NCI-H1417 treated with DMSO at 0.1 percent for 48 hours (cell line): Measurements from ENCODE around the gene NANS.
"Not testable (repeated sequence)": the region's sequence is repeated elsewhere in the genome, so short reads cannot be mapped to it uniquely, and the experiment has no call there.

Experiments used
- DNase-seq: peaks from one replicate; lab custom pipeline; 2025; lab: John Stamatoyannopoulos, UW

The NANS gene

DNA sequence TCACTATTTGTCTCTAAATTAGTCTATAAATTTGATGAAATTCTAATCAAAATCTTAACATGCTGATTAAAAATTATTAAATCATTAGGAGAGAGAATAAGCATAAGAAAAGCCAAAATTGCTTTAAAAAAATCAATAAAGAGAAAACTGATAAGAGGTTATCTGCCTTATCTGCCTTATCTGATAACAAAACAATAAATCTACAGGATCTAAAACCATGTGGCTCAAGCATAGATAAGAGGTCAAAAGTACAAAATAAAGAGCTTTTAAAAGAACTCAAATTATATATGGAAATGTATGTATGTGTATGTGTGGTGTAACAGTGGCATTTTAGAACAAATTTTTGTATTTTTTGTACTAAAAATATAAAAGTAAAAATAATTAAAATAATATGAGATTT lies 43.9 kb downstream of the NANS start:
- DNase-seq = no peak

DNA sequence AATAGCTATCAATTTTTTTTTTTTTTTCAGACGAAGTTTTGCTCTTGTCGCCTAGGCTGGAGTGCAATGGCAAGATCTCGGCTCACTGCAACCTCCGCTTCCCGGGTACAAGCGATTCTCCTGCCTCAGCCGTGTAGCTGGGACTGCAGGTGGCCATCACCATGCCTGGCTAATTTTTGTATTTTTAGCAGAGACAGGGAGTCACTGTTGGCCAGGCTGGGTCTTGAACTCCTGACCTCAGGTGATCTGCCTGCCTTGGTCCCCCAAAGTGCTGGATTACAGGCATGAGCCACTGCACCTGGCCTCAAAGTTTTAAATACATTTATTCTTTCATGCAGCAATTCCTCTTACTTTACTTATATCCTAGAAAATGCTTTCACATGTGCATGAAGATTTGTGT lies 44.9 kb downstream of the NANS start:
- DNase-seq = no peak

DNA sequence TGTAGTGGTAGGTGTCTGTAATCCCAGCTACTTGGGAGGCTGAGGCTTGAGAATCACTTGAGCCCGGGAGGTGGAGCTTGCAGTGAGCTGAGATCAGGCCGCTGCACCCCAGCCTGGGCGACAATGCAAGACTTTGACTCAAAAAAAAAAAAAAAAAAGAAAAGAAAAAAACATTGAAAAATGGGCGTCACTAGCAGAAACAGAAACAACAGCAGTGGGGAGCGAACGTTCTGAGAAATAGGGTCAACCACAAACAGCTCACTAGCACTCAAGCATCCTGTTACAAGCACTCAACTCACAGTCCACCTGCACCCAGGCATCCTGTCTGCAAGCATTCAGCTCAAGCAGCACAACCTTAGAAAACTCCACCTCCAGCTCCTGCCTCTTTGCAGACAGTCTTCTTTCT lies 45.3 kb downstream of the NANS start:
- DNase-seq = no peak

DNA sequence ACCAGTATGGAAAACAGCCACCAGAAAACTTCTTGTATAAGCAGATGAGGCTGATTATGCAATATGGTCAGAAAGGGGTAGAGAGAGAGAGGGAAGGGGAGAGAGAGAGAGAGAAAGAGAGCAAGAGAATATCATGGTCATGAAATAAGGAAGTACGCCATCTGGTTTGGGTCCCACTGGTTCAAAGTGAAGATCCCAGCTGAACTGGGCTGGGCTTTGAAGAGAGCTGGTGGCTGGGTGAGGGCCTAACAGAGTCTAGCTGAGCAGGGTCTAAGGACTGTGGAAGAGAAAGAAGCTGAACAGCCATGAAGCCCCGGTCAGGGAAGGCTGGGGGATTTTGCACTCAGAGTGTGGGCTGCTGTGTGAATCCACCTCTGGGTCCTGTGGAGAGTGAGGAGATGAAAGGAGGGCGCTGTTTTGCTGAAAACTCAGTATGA lies 47.9 kb downstream of the NANS start:
- no peak for DNase-seq

DNA sequence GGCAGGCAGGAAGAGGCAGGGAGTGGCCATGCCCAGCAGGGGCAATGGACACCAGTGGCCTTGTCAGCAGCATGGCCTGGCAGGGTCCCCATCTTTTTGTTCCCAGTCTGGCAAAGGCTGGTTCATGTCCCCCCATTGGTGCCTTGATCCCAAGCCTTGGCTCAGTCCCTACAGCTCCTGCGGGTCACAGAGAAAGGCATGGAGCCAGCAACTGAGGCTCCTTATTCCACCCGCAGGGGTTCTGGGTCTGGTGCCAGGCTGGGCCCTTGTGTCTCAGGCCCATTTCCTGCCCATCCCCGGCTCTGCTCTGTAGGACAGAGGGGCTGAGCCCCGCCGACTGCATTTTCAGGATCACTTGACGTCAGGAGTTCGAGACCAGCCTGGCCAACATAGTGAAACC lies 48.5 kb downstream of the NANS start:
- DNase-seq = no peak

DNA sequence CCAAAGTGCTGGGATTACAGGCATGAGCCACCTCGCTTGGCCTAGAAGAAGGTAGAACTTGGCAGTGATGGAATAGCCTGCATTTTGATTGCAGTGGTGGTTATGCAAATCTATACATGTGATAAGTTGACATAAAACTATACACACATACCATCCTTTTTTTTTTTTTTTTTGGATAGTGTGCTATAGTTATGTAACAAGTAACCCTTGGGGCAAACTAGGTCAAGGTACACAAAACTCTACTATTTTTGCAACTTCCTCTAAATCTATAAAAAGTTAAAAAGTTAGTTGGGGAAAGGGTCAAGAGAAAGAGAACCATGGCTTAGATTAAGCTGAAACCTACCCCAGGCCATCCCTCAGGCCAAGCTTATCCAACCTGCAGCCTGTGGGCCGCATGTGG lies 51.4 kb downstream of the NANS start:
- DNase-seq = no peak

DNA sequence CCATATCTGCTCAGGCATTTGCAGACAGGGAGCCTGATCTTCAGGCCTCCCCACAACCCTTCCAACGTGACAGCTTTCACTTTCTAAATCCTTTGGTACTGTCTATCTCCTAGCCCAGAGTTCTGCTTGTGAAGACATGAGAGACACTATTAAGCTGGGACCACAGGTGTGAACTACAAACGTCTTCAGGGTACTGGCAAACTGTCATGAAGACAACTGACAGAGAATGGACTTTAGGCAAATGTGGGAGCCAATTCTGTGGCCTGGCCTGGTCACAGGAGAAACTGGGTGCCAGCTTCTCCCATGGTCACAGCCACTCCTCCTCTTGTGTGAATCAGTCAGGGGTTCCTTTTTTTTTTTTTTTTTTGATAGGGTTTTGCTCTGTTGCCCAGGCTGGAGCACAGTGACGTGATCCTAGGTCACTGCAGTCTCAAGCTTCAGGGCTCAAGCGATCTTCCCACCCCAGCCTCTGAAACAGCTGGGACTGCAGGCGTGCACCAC lies 52.0 kb downstream of the NANS start:
- DNase-seq = no peak

DNA sequence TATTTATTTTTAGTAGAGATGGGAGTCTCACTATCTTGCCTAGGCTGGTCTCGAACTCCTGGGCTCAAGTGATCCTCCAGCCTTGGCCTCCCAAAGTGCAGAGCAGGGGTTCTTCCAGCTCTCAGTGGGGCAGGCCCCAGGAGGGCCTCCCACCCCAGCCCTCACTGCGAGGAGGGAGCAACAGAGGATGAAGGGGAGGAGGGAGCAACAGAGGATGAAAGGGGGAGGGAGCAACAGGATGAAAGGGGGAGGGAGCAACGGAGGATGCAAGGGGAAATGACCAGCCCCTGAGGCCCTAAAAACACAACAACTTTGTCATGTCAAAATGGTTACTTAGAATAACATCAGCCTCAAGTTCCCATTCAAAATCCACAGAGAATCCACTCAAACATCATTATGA lies 52.5 kb downstream of the NANS start:
- no peak for DNase-seq

DNA sequence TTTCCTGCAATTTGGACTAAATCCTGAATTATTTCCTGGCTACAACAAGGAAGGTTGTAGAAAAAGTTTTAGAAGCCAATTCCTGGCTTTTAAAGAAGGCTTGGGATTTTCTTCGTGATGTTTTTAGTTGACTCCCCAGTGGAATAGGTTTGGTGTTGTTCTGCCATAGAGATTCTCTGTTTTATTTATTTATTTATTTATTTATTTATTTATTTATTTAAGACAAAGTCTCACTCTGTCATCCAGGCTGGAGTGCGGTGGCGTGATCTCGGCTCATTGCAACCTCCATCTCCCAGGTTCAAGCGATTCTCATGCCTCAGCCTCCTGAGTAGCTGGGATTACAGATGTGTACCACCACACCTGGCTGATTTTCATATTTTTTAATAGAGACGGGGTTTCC lies 60.6 kb downstream of the NANS start:
- DNase-seq = not testable (repeated sequence)

DNA sequence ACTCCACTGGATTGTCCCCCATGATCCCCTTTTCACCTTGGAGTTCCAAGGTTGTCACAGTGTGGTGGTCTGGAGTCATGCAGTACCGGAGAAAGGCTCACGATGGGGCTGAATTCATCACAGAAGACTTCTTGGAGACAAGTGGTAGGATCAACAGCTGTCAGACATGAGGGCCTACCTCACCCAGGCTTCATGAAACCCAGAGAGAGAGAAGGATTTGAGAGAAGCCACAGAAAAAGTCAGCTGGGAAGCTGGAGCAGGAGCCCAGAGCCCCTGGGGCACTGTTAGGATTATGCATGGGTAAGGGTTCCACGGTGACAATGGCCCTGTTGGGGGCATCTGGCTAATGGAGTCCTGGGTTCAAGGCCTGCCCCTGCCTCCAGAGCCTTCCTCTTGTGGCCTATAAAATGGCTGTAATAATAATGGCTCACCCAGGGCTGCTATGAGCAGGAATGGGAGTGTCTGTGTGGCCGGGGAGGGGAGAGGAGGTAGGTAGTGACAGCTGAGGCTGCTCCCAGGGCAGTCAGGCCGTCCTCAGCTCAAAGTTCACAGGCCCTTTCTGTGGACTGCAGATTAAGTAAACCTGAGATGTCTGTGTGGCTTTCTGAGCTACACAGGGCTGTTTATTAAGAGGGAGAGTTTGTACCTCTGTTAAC lies 61.6 kb downstream of the NANS start:
- DNase-seq = no peak

DNA sequence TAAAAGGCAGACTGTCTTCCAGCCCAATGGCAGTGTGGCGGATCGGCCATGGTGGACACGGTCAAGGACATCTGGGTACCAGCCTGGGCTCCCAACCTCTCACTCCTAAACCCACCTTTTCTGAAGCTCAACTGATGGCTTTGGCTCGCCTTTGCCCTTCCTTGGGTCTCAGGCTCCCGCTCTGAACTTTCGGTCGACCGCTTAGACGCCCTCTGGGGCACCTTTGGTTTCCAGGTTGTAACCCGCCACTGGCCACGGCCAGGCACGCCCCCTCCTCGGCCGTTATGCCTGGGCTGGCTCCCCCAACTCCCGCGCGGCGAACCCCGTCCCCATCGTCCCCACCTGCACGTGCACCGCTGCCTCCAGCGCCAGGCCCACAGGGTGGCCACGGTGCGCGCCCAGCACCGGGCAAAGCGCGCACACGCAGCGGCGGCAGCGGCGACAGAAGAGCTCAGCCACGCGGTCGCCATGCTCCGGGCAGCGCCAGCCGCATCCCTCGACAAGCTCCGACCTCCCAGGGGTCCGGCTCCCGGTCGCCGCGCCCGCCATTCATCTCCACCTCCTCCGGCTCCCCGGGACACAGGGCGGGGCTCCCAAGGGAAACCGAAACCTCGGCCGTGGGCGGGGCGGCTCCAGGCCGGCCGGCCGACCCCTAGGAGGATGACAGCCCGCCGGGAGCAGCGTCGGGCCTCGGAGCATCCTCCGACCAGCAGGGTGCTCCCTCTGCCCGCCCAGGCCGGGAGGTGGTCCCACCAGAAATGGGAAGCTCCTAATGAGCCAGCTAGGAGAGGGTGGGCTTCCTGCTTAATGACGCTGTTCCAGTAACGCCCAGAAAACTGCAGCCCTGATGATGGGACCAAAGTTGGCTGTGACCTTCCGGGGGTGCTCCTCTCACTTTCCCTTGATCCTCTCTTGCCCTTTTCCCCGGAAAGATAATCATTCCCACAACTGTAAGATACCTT lies 62.4 kb downstream of the NANS start, which contains the start of gene TRIM14:
TSS of gene TRIM14 (minus strand) at position 583 of the 962 bp plus-strand sequence. CDS start at position 549, 34 bp downstream.
- DNase-seq = no peak

DNA sequence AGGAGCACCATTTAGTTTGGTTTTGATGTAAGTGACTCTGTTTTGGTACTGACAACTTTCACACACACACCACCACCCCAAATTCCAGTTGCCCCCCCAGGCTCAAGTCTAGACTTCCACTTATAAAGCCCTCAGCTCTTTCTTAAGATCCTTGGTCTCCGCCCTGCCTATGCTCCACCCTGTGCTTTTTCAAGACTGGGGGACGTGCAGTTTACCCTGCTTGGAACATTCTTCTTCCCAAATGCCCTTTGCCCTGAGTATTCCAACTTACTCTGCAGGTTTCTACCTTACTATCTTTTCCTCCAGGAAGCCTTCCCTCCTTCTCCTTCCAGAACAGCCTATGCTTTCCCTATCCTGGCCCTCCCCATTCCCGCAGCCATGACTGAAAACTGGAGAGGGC lies 63.9 kb downstream of the NANS start:
- DNase-seq = no peak

DNA sequence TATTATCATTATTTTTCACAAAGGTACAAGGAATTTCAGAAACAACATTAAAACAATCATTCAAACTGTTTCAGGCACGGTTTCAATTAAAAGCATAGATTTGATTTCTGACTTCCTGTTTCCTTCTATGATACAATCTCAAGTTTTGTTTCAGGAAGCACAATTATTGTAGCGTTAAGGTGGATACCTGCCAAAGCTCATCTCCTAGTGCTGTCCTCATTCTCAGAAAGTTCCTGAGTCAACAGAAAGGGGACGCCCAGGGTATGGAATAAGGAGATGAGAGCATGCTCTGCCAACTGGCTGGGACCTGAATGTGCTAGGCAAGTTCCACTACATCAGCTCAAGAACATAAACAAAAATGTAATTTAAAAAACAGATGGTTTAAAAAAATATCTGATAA lies 64.5 kb downstream of the NANS start:
- DNase-seq = no peak

DNA sequence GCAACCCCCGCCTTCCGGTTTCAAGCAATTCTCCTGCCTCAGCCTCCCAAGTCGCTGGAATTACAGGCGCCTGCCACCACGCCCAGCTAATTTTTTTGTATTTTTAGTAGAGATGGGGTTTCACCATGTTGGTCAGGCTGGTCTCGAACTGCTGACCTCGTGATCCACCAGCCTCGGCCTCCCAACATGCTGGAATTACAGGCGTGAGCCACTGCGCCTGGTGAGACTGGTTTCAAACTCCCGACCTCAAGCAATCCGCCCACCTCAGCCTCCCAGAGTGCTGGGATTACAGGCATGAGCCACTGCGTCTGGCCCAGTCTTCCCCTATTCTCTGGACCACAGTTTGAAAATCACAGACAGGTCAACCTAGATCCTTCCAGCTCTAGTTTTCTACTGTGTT lies 67.6 kb downstream of the NANS start:
- not testable (repeated sequence) for DNase-seq

DNA sequence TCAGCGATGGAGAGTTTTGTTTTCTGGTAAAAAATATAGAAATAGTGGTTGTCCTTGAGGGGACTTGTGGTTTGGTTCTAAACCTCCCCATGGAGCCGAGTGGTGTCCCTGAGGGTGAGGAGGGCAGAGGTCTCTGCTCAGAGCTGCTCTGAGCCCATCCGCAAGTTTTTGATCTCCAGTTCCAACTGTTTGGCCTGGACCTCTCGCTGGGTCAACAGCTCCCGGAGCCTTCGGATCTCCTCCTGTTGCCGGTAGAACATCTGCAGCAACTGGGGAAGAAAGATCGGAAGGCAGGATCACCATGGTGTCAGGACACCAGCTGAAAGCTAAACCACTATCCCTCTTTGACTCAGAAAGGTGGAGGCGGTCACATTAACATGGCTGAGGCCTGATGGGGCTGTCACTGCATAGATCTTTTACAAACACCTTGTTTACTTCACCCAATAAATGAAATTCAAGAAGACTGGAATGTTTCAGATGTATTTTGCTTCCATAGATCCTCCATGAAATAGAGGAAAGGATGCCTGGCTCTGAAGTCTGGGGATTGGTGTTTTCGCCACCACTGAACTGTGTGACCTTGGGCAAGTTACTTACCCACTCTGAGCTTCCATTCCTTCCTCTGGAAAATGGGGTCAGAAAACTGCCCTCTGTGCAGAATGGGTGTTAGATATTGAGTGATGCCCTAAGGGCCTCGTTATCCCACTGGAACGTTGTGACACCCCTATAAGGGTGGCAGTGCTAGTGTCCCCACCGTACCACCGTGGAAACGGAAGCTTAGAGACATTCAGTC lies 68.3 kb downstream of the NANS start:
- DNase-seq = no peak

DNA sequence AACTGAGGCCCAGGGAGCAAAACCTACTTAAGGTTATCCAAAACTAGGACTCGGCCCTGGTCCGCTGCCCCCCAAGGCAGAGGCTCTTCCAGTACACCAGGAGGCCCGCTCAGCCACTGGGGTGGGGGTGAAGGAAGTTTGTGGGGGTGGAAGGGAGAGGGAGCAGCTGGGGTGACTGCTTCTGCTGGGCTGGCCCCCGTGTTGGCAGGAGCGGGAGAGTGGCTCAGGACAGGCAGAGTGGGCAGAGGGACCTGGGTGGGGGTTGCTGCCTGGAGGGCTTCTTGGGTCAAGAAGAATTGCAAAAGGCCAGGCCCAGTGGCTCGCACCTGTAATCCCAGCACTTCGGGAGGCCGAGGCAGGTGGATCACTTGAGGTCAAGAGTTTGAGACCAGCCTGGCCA lies 70.7 kb downstream of the NANS start:
- no peak for DNase-seq

DNA sequence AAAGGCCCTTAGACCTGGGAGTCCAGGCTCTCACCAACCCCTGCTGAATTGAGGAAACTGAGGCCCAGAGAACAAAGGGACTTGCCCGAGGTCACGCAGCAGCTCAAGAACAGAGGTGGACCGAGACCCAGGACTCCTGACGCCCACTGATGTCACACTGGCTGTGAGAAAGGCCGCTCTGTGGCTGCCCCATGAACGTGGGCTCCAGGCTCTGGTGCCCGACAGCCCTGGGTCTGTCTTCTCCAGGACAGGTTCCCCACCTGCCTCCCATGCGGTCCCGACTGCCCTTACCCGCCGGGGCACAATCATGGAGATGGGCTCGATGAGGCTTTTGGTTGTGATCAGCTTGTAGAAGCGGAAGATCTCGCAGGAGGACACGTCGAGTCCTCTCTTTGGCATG lies 71.8 kb downstream of the NANS start:
- no peak for DNase-seq

DNA sequence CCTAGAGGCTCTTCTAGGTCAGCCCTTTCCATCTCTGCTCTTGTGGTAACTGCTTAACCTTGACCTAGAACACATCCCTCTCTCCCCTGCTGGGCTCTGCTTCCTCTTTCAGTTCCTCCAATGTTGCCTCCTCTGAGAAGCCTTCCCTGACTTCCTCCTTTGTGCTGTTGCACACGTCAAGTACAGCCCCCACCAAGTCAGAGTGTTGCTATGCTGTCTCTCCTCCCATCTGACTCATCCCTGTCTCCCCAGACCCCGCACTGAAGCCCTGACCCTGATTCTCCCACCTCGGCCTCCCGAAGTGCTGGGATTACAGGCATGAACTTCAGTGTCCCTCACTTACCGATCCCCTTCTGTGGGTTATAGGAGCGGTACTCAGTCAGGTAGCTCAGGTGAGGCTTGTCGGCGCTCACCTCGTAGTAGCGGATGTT lies 72.9 kb downstream of the NANS start:
- DNase-seq = no peak

DNA sequence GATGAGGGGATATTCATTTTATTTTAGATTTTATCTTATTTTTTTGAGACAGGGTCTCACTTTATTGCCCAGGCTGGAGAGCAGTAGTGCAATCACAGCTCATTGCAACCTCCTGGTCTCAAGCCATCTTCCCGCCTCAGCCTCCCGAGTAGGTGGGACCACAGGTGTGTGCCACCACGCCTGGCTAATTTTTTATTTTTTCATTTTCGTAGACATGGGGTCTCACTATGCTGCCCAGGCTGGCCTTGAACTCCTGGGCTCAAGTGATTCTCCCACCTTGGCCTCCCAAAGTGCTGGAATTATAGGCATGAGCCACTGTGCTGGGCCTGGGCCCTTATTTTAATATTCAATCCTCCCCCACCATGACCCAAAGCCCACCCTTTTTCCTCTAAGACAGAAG lies 73.5 kb downstream of the NANS start:
- not testable (repeated sequence) for DNase-seq

DNA sequence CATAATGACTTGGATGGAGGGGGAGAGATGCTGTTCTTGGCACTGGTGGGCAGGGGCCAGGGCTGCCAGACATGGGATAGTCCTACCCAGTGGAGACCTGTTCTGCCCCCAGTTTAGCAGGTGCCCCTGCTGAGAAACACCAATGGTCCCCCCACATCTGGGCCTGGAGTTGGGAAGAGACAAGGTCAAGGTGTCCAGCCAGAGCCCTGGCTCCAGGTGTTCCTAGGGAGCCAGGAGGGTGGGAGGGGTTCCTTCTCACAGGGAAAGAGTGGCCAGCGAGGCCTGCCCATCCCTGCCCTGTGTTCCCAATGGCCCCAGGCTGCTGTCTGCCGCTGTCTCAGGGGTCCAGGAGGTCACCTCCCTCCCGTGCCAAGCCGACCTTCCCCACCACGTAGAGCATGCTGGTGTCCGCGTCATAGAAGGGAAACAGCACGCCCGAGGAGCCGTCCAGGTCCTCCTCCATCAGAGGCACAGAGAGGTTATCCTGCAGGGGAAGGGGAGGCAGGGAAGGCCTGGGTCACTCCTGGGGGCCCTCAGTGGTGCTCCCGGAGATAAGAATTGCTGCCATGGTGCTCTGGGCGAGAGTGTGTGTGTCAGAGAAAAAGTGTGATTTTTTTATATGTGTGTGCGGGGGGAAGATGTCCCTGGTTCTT lies 74.2 kb downstream of the NANS start:
- no peak for DNase-seq

DNA sequence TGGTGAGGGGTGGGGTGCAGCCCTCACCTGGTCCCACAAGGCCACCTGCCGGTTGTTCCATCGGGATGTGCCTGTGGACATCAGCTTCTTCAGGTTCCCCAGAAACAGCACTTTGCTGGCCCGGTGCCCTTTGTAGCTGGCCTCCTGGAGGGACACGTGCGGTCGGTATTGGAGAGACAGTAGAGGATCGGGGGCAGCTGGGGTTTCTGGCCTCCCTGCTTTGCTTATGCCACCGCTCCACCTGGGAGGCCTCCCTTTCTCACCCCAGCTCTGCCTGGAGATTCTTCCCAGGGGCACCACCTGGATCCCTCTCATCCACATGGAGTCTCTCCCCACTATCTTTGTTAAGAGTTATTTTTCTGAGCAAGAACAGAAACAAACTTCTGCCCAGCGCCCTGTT lies 75.6 kb downstream of the NANS start:
- no peak for DNase-seq
